GM18517 (cell line): ENCODE results near the gene TKFC.

ENCODE experiments used
- ATAC-seq: cut with Tn5 transposase; IDR thresholded peaks from one replicate; pipeline ENCODE4 v1.9.1; 2021; ENCODE audit warnings: mild to moderate bottlenecking, moderate library complexity; ENCODE audit not compliant: unreplicated experiment

Gene TKFC

GRCh38 chr11:61310749-61311148 lies 22.3 kb upstream of the TKFC start:
- no peak for ATAC-seq

DNA sequence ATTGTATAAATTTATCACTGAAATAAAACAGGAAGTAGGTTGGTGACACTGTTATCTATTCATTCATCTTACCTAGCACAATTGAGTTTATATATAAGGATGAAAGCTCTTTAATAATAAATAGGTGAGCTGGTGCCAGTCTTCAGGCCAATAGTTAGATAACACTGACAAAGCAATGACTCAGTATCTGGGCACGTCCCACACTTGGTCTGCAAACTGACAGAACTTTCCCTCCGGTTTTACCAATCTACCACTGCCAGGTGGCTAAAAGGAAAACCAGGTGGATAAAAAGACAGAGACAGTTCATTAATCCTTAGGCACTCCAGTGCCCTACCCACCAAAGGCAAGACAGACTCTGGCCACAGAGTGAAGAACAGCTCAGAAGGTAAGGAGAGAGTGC lies 17.8 kb upstream of the TKFC start:
- ATAC-seq = no peak

DNA sequence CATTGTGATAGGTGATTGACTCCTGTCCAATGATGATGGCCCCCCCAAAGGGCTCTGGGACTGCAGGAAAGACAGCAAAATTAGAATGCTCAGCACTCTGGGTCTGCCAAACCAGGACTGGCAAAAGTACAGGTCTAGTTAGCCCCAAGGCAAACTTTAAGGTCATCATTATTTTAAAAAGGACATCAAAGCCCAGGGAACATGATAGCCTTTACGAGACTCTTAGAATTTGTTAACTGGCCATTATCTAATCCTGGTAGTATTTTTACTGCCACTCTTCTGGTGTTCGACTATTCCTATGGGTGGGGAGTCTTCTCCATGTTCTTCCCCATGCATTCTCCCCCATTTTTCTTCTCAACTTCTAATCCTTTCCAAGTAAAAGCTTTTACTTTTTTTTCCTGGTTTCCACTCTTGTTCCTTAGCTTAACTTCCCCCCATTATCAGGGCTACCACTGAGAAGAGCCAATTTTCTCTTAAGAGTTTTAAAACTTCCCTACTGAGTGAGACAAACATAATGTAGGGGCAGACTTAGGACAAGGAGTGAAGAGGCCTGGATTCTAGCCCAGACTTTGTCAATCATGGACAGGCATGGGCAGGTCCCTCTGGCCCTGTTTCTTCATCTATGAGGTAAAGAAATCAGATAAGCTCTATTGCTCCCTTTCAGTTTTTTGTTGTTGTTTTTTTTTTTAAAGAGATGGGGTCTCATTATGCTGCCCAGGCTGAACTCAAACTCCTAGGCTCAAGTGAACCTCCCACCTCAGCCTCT lies 7.2 kb upstream of the TKFC start:
- ATAC-seq = no peak

GRCh38 chr11:61327669-61328071 lies 5.4 kb upstream of the TKFC start:
- ATAC-seq = no peak

DNA sequence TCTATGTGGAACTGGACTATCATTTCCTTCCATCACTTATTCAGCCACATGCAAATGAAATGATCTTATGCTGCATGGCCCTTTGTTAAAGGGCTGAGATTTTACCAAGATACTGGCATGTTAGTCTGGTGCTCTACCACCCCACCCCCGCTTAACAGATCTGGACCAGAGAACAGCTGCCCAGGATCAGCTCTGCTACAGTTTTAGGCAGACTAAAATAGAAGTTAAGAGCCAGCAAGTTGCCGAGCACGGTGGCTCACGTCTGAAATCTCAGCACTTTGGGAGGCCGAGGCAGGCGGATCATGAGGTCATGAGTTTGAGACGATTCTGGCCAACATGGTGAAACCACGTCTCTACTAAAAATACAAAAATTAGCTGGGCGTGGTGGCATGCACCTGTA lies 4.7 kb upstream of the TKFC start:
- no peak for ATAC-seq

GRCh38 chr11:61329871-61330270 lies 3.2 kb upstream of the TKFC start:
- ATAC-seq = no peak

DNA sequence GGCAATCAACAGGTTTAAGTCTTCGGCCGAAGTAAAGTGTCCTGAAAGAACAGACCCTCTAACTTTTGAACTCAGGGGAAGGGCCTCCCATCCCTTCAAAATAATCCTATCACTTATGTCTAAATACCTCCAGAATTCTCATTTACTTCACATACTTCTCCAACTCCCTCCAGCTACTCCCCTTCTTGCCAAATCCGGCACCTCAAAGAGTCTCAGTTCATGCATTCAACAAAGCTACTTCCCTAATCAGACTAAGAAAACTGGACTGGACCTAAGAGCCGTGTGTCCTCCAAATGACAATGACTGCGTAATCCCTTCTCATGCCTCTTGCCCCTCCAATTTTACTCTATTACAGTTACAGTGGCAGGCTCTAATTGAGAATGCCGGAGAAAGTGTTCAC lies 1.4 kb upstream of the TKFC start:
- no peak for ATAC-seq

- ATAC-seq = no peak
These were observed 689 bp upstream of the TKFC start for GRCh38 chr11:61332281-61332796.

DNA sequence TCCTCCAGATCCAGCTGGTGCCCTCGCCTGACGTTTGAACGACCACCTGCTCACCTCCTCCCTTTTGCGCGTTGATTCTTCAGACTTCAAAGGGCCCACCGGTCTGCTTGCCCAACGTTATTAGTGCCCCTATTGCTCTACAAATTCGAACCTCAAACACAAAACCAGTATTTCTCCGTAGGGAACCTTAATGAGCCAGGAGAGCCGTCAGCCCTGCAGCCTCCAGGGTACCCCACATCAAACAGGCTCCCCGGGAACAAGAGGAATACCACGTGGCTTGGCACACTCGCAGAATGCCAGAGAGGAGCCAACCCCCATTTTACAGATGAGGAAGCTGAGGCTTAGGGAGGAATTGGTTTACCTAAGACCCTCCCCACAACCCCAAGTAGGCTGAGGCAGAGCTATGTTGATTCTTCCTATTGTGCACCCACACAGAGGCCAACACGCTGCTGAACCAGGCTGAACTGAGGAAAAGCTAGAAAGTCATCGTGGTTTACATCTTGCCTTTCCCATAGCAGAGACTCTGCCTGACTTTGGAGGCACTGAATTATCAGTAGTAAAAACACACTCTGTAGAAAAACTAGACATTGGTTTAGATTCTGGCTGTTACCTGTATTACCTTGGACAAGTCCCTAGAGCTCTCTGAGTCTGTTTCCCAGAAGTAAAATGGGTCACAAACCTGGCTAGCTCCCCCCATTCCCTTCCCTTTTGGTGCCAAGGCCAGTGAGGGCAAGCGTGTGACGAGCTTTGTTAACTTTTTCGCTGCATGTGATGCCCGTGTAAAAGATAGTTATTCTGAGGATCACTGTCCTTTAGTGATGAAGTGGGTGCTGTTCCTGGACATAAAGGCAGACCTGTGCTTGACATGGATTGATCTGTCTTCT lies 764 bp downstream of the TKFC start:
- peak; percentile 7 for ATAC-seq

DNA sequence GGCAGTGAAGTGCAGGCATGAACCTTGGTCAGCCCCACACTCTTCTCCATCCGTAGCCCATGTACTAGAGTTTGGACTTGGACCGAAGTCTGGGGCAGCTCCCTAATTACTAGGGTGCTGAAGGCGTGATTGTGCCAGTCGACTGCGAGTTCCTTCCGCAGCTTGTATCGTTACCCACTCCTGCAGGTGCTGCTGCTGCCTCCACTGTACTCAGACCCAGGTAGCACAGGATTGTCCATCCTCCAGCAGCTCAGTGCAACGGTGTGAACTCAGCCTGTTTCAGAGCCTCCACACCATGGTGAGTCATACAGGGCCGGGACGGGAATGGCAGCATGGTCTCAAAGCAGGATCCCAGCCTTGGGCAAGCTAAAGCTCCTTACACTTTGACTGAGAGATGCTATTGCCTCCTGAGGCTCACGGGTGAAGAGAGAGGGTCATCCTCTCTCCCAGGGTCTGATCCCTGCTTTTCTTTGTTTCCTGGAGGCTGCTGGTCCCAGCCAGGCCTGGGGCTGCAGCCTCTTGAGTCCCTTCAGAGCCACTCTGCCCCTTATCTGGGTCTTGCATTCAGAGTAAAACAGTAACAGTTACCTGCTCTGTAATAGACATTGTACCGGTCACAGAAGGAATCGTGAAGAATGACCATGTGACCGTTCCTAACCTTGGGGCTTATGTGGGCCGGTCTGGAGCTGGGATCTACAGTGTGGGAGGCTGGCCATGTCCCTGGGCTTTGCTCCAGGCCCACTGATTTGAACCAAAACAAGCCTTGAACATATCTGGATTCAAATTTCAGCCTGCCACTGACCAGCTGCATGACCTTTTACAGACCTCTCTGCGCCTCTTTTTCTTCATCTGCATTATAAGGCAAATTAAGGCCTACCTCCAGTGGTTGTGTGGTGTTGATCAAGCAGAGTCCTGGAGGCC lies 1.7 kb downstream of the TKFC start:
- no peak for ATAC-seq

GRCh38 chr11:61335355-61335710 lies 2.3 kb downstream of the TKFC start:
- no peak for ATAC-seq

GRCh38 chr11:61336171-61336935 lies 3.3 kb downstream of the TKFC start:
- no peak for ATAC-seq

GRCh38 chr11:61337706-61338470 lies 4.9 kb downstream of the TKFC start:
- ATAC-seq = no peak

DNA sequence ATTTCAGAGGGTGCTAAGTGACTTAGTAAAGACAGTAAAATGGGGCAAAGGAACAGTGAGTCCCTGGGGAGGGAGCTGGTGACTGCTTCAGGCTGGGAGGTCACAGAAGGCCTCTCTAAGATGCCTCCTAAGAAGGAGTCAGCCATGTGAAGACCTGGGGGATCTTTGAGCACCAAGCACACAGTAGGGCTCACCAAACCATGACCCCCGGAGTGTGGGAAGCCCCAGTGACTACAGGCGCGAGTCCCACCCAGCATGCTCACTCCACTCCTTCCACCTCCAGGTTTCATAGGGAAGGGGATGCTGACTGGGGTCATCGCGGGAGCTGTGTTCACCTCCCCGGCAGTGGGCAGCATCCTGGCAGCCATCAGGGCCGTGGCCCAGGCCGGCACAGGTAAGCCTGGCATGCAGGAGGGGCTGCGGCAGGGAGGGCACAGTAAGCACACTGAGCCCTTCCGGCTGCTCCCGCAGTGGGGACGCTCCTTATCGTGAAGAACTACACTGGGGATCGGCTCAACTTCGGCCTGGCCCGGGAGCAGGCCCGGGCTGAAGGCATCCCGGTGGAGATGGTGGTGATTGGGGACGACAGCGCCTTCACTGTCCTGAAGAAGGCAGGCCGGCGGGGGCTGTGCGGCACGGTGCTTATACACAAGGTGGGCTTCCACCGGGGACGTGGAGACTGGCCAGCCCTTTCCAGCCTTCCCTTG lies 5.9 kb downstream of the TKFC start:
- no peak for ATAC-seq

- ATAC-seq = no peak
These were observed 6.5 kb downstream of the TKFC start for GRCh38 chr11:61339490-61339878.

DNA sequence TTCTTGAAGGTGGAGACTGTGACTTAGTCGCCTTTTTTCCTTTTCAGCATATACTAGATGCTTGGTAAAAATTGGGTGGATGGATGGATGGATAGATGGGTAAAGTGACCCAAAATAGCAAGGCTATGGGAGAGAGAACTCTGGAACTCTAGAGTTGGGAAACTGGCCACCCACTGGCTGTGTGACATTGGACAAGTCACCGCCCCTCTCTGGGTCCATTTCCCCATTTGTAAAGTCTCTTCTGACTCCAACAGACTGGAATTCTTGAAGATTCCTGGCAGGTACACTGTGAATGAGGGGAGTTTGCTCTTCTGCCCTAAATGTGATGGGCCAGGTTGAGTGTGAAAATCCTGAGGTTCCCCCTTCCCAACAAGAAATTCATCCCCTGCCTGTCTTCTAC lies 8.0 kb downstream of the TKFC start:
- no peak for ATAC-seq

DNA sequence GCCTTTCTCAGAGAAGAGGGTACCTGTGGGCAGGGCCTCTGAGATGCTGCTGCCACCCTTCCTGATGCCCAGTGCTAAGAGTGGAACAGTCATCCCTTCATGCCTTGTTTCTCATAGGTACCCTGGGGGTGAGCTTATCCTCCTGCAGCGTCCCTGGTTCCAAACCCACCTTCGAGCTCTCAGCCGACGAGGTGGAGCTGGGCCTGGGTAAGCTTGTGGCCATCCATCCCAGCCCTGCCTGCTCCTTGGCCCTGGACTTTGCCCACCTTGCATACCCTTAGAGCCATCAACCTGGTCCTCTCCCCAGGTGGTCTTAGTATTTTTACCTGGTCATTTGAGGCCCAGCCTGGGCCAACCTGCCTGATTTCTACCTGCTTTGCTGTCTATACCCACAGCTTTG lies 8.7 kb downstream of the TKFC start:
- ATAC-seq = no peak

- no peak for ATAC-seq
These were observed 9.3 kb downstream of the TKFC start for GRCh38 chr11:61342207-61342803.
